GM12872 (cell line): ENCODE results near the gene TET2.

Experiments used
- CTCF ChIP-seq: IDR thresholded peaks from 3 replicates; pipeline ENCODE4 v1.5.1; 2011; ENCODE audit warnings: low read depth, mild to moderate bottlenecking, low read length, moderate library complexity; ENCODE audit not compliant: insufficient read depth

The TET2 gene

DNA sequence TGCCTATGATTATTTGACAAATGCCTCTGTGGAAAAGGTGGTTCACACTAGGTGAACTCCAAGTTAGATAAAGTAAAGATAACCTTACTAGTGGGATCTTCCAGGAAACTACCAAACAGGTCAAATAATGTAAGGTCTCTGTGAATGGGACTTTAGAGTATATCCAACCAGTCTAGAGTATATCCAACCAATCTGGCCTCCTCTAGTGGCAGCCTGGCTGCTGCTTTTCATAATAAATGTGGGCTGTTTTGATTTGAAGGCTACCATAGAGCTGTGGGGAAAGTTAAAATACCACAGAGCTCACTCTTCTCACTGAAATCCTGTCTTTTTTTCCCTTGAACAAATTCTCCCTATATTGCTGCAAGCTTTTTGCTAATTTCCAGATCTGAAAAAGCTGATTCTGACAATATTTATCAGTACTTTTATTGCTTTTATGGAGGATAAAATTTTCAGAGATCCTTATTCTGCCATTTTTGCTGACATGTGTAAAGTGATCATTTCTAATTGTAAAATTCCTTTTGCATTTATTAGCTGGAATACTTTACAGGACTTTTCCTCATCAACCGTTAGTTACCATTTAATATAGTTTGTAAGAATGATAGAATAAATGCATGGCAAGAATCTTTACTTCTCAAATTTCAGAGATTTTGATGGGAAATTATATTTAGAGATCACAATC is 111.3 kb downstream of the TET2 start:
- TF ChIP-seq CTCF = no peak

DNA sequence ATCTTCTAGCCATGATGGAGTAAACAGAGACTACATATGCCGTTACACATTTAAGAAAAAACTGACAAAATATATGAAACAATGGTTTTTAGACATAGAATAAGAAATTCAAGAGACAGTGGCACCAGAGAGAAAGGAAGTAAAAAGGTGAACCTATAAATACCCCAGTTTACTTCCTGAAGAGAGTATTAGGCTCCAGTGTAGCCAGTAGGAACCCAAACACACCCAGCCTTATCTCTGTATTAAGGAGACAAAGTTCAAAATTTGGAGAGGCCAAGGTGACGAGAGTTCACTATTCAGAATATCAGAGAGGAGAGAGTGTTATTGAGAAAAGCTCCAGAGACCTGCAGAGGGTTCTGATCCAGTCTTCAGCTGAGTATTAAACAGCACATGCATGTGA is 119.0 kb downstream of the TET2 start:
- TF ChIP-seq CTCF = no peak

- TF ChIP-seq CTCF = no peak
Measured at GRCh38 chr4:105267280-105267679, 120.6 kb downstream of the TET2 start.

DNA sequence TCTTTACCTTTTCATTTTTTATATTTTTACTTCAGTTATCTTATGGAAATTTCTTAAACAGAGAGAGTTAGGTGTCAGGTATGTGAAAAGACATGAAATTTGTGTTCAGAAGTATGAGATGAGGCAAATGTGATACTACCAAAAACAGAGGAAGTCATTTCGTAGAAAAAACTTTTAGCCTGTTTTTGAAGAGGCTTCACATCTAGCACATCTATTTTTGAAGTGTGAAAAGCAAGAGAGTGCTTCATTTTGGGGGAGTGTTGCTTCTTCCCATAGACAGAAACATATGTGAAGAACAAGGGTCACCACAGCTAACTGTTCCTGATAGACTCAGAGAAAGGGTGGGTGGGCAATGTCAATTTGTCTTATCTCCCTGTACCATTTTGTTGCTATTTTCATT is 125.3 kb downstream of the TET2 start:
- TF ChIP-seq CTCF = no peak

- no peak for TF ChIP-seq CTCF
Measured at GRCh38 chr4:105273230-105273629, 126.6 kb downstream of the TET2 start.

DNA sequence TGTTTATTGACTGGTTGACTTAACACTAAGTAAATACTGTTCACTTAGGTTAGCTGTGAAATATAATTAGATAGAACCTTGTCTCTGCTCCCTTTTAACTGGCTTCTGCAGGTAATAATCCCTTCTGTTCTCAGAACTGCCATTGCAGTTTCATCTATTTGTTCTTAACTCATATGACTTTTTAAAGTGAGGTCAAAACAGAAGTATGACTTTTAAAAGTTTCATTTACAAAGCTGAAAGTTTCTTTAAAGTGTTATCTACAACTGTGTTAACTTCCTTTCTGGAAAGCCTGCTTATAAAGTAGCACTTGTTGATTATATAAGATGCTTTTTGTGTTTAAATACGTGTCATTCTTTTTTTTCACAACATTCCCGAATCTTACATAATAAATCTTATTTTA is 127.4 kb downstream of the TET2 start:
- TF ChIP-seq CTCF = no peak

DNA sequence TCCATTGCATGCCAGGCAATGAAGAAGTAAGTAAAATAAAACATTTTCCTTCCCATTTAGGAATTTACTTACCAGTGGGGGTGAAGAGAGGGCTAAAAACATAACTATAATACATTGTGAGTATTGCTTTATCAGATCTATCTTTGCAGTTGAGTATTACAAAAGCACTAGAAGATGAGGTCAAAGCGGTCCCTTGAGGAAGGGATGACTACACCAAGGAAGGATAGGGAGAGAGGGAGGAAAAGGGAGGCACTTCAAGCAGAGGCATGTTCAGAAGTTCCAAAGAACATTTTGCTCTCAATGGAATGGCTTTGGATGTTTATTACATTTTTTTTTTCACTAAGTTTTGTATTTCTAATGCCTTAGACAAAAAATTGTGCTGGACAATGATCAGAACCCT is 127.8 kb downstream of the TET2 start:
- TF ChIP-seq CTCF = no peak
